IPS-11a (cell line): ENCODE results near the gene CNDP2.
"Not testable (repeated sequence)": the region's sequence is repeated elsewhere in the genome, so short reads cannot be mapped to it uniquely, and the experiment has no call there.

ENCODE experiments used
- H3K4me3 ChIP-seq: one replicate; pipeline ENCODE4 v1.5.1; 2013; ENCODE audit warnings: low read depth, low read length, control low read depth

Gene CNDP2

DNA sequence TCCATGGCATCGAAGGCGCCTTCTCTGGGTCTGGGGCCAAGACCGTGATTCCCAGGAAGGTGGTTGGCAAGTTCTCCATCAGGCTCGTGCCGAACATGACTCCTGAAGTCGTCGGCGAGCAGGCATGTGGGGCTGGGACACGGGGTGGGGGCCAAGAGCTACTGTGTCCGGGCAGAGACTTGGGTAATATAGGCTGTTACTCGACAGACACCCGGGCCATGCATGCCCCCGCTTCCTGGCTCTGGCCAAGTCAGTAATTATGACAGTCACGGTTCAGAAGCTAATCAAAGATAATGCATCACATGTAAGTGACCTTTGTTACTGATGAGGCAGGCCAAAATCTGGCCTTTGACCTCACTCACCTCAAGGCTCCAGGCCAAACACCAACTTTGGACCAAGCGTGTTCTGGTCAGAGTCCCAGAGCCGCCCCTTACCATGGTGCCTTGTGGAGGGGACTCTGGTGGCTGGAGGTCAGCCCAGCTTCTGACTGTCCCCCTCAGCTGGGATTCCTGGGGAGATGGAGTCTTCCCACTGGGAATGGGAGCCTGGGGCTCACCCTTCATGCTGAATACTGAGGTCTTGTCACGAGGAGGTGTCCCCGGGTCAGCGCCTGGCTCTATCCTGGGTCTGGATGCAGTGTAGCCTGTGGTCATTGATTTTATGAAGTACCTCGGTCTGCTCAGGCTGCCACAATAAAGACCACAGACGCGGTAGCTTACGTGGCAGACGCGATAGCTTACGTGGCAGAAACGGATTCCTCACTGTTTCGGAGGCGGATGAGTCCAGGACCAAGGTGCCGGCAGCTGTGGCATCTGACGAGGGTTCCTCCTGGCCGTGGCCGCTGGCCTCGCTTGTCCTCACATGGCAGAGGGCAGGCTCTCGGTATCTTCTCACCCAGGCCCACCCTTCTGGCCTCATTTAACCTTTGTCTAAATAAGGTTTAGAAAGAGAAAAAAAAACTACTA, 20.4 kb downstream of the CNDP2 start:
- no peak overlapping the region for H3K4me3 ChIP-seq

DNA sequence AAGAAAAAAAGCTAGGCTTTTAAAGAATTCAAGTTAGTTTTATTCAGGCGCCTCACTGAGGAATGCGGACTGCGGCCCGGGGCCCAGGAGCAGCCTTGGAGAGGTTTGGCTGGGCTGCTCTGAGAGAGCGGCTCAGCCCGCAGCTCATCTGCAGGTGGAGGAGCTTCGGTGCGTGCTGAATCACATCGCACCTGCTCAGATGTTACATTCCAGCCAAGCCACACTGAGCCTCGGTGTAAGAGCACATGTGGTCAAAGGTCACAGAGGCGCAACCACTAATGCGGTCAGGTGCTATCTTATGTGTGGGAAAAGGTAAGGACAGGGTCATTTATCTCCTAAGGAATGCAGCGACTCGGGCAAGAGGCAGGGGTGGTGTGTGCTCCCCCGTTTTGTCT, 21.1 kb downstream of the CNDP2 start:
- H3K4me3 ChIP-seq = no peak overlapping the region

DNA sequence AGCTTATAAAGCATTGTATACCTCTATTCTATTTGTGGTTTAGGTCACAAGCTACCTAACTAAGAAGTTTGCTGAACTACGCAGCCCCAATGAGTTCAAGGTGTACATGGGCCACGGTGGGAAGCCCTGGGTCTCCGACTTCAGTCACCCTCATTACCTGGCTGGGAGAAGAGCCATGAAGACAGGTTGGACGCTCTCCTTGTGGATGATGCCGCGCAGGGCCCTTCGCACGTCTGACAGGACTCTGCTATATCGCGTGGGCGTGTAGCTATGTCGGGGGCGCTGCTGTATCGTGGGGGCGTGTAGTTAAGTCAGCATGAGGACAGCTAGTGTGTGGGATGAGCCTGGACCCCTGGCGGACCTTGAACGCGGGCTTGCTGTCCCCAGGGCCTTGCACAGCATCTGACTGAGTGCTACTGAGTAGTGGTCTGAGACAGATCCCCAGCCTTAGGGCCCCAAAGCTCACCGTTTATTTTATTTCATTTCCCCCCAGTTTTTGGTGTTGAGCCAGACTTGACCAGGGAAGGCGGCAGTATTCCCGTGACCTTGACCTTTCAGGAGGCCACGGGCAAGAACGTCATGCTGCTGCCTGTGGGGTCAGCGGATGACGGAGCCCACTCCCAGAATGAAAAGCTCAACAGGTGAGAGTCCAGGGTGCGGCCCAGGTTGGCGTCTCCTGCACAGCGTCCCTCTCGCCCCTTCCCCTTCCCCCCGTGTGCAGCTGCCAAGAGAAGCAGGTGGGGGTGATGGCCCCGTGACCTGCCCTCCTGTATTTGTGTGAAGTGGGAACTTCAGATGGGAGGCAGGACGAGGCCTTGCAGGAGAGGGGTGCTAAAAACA, 22.5 kb downstream of the CNDP2 start:
- no peak overlapping the region for H3K4me3 ChIP-seq

DNA sequence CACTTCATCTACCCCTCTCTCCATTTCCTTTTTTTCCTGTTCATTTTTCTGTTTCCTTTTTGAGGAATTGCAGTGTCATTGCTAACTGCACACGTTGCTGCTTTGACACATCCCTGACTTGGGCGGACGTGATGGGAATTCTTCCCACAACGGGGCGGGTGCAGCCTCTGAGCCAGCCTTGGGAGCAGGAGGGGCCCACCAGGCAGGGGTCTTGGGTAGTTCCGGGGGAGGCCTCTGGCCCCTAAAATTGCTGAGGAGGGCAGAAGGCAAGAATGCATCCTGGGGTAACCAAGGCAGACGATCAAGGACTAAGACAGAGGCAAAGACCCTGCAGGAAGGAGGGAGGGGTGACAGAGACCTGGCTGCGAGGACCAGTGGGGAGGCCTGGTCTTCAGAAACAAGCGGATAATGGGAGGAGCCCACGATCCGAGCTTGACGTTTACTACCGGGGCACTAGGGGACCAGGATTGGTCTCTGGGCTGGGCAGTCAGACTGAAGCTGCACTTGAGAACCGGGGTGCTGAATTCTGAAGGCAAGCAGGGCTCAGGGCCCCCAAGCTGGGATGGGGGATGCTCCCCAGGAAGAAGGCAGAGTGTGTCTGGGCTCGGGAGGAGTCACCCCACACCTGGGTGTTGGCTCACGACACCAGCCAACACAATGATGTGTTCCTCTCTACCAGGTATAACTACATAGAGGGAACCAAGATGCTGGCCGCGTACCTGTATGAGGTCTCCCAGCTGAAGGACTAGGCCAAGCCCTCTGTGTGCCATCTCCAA, 23.3 kb downstream of the CNDP2 start:
- no peak overlapping the region for H3K4me3 ChIP-seq

DNA sequence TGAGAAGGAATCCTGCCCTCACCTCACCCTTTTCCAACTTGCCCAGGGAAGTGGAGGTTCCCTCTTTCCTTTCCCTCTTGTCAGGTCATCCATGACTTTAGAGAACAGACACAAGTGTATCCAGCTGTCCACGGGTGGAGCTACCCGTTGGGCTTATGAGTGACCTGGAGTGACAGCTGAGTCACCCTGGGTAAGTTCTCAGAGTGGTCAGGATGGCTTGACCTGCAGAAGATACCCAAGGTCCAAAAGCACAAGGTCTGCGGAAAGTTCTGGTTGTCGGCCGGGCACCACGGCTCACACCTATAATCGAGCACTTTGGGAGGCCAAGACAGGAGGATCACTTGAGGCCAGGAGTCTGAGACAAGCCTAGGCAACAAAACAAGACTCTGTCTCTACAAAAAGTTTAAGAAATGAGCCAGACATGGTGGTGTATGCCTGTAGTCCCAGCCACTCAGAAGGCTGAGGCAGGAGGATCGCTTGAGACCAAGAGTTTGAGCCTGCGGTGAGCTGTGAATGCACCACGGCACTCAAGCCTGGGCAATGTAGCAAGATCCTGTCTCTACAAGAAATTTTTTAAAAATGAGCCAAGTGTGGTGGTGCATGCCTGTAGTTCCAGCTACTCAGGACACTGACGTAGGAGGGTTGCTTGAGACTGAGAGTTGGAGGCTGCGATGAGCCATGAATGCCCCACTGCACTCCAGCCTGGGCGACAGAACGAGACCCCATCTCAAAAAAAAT, 24.1 kb downstream of the CNDP2 start:
- H3K4me3 ChIP-seq = no peak overlapping the region

DNA sequence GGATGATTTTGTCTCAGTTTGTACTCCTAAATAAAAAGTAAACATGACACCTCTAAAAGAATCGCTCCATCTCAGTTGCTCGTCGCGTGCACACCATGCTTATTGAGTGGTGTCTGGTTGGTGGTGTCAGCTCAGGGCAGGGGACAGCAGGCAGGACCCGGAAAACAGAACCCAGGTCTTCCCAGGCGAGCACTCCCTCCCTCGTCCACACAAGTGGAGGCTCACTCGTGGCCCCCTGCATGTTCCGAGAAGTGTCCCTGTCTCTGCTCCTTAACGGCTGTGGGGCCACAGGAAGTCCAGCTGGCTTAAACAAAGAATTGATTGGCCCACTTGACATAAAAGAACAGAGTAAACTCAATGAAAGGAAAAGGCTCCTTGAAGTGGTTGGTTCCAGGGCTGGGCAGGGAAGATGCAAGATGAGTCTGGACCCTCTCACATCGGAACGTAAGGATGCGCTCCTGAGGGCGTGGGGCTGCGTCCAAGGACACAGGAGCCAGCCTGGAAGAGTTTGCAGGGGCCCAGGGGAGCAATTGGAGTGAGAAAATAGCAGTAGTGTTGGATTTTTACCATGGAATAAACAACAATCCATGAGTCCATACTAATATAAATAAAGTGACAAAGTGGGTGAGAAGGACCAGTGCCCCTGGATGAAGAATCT, 25.0 kb downstream of the CNDP2 start:
- H3K4me3 ChIP-seq = no peak overlapping the region

DNA sequence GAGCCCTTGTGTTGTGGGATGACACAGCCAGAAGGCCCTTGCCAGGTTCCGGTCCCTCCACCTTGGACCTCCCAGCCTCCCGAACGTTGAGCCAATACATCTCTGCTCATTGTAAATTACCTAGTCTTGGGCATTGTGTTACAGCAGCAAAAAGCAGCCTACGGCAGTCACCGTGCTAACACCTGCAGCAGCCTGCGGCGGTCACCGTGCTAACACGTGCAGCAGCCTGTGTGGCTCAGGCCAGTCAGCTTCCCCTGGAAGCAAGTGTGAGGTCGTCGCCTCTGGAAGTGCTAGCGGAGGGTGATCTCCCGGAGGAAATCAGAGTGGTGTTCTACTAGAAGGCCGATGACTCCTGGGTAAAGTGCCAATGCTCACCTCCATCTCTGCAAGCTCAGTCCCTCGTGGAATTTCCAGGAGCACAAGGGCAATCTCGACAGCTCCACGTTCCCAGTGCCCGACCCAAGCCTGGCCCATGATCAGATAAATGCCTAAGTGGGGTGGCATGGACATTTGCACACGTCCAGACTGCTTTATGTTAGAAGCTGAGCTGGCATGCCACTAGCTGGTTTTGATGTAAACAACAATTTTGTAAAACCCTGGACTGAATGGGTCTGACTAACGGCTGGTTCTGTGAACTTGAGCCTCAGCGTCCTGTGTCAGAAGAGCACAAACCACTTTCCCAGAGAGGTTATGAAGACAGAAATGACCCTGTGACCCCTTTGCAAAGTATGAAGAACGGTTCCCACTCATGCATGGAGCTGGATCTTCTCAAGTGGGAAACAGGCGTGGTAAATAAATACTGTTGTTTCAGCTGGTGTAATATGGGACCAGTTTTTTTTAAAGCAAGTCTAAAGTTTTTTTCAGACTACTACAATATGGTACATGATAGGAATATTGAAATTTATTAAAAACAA, 26.7 kb downstream of the CNDP2 start:
- no peak overlapping the region for H3K4me3 ChIP-seq

DNA sequence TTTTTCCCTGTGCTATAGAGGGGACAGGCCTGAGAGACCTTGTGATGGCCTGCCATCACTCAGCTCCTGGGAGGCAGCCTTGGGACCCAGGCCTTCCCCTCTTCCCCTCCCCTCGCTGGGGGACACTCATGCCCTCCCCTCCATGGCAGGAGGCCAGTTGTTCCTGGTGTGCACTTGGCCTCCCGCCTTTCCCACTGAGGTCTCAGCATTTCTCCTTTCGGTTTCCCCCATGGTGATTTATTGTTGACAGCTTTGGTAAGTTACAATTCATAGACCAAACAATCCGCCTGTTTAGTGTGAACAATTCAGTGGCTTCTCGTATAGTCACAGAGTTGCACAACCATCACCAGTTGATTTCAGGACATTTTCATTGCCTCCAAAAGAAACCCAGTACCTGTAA, 27.9 kb downstream of the CNDP2 start:
- no peak overlapping the region for H3K4me3 ChIP-seq

DNA sequence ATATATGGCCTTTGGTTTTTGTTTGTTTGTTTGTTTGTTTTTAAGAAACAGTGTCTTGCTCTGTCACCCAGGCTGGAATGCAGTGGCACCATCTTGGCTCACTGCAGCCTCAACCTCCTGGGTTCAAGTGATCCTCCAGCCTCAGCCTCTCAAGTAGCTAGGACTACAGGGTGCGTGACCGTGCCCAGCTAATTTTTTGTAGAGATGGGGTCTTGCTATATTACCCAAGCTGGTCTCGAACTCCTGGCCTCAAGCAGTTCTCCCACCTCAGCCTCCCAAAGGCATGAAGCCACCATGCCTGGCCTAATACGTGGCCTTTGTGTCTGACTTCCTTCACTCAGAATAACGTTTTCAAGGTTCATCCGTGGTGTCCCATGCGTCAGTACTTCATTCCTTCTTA, 28.8 kb downstream of the CNDP2 start:
- not testable (repeated sequence) for H3K4me3 ChIP-seq

DNA sequence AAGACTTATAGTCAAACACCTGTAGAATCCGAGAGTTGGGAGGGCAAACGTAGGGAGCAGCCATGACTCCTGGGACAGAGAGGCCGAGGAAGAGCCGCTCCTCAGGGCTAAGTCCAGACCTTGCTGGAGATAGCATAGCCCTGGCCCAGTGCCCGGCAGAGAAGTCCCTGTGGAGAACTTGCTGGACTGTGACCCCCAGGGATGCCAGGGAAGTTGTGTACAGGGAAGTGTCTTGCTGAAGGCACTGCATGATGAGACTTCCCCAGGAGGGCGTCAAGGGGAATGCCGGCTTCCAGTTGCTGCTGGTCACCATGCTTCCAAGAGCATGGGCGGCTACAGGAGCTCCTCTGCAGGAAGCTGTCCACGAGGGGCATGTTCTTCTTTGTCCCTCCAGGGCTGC, 29.6 kb downstream of the CNDP2 start:
- H3K4me3 ChIP-seq = no peak overlapping the region

DNA sequence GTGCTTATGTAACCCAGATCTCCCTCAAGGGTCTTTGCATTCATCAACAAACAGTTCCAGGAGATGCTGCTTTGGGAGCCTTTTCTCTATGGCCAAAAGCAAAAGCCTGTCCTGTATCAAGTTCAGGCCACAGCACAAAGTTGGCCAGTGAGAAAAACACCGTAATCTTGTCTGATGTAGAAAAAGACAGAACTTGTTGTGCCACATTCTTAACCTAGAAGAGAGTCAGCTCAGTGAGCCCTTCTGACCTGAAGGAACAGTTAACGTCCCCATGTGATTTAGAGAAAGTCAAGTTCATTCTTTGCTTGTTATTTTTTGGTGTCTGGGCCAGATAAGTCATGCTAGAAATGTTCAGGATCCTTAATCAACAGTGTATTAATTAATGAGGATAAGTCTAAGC, 30.3 kb downstream of the CNDP2 start:
- H3K4me3 ChIP-seq = no peak overlapping the region

DNA sequence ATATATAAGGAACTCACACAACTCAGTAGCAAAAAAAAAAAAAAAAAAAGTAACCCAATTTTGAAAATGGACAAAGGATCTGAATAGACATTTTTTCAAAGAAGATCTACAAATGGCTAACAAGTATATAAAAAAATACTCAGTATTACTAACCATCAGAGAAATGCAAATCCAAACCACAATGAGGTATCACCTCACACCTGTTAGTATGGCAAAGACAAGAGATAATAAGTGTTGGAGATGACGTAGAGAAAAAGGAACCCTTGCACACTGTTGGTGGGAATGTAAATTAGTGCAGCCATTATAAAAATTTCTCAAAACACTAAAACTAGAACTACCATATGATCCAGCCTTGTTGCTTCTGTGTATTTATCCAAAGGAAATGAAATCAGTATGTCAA, 32.3 kb downstream of the CNDP2 start:
- no peak overlapping the region for H3K4me3 ChIP-seq

DNA sequence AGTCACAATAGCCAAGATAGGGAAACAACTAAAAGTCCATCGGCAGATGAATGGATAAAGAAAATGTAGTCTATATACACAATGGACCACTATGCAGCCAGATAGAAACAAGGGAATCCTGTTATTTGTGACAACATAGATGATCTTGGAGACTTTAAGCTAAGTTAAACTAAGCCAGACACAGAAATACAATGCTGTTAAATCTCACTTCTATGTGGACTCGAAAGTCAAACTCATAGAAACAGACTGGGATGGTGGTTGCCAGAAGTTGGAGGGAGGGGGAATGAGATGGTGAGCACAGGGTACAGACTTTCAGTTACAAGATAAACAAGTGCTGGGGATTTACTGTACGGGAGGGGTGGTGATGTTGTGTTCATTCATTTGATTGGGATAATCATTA, 32.8 kb downstream of the CNDP2 start:
- H3K4me3 ChIP-seq = no peak overlapping the region

DNA sequence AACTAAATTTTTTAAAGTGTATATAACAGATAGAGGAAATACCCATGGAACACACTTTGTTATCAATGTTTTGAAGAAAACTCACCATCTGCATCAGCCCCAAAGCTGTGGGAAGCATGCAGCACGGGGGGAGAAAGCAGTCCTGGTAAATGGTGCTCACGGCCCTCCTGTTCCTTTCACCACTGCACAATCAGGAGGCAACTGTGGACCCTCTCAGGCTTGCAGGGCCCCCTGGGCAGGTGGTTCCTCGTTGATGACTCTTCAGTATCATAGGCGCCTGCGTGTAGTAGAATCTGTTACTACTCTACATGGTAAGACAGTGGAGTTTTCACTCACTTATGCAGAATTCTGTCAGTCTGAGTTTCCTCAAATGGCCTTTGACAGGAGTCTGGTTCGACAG, 33.2 kb downstream of the CNDP2 start:
- no peak overlapping the region for H3K4me3 ChIP-seq

DNA sequence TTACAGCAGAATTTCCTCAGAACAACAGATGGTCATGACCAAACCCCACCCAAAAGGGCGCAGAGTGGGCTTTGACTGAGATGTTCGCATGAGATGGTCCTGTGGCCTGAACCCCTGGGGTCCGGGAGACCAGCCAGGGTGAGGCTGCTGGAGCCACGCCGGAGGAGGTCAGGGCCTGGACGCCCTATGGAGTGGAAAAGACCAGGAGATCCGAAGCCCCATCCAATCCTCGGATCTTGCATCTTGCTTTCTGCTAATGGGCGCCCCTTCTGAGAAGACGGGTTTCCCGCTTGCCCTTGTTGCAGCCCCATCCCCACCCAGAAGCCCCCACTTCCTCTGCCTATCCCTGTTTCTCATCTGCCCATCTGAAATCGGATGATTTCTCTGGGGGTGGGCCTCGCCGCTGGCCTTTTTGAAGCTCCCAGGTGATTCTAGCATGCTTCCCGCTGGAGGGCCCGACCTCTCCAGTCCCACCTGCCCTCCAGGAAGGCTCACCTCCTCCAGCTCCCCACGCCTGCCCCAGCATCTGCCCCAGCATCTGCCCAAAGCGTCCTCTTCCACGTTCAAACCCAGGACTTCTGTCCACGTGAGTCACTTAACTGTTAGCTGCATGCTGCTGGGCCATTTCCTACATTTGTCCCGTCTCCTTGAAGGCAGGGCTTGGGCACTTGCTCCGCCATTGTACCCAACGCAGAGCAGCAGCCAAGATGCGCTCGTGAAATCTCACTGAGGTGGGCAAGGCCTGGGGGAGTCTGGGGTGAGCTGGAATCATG, 33.8 kb downstream of the CNDP2 start:
- no peak overlapping the region for H3K4me3 ChIP-seq

DNA sequence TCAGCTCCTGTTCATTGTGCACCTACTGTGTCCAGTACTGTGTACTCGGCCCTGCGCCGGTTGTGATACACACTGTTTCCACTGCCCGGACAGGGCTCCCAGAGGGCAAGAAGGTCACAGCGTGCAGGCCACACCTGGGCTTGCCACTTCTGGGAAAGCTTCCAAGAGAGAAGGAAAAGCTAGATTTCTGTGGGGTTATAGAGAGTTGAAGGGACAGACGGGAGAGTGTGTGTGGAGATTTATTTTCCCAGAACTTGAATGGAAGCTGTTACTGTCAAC, 34.4 kb downstream of the CNDP2 start:
- no peak overlapping the region for H3K4me3 ChIP-seq

DNA sequence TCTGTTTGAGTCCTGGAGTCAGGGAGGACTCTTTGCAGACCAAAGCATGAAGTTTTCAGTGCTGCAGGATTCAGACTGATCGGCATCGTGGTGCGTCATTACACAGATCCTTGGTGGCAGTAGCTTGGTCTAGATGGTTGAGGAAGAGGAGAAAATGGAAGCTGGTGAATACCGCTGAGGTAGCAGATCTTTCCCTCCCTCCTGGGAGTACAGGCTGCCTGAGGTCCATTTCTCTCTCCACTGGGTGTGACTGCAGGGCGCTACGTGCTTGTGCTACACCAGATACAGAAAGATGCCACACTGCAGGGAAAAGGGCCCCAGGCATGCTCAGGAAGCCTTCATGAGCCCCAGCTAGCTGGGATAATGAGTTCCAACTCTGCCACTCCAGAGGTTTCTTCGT, 34.9 kb downstream of the CNDP2 start:
- H3K4me3 ChIP-seq = no peak overlapping the region

DNA sequence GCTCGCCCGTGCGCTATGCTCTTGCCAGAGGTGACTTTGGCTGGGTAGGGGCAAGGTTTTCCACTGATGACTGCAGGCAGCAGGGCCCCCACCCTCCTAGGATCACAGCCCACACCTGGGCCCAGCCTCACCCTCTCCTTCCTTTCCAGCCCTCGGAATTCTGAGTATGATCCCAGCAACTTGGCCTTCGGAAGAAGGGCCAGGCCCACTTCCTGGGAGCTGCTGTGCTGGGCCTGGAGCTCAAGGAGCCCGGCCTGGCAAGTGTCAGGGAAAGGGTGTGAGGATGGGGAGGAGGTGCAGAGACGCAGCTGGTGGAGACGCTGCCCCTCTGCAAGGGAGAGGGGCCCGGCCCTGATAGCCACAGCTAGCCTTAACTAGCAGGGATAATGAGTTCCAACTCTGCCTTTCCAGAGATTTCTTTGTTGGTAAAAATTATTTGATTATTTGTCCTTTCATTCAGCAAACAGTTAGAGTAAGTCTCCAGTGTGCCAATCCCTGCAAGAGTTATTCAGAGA, 36.4 kb downstream of the CNDP2 start:
- no peak overlapping the region for H3K4me3 ChIP-seq
